HepG2 (cell line): ENCODE measurements around the gene SLC15A3. TPM values are rescaled to one million over a fixed set of nuclear protein-coding genes. Genes with fewer than 3 reads are reported as not detected.

Experiments used
- ATAC-seq: fragments of 200-7000 bp; cut with Tn5 transposase; 3 replicates; pipeline ENCODE4 v1.9.1; 2020; ENCODE audit warnings: mild to moderate bottlenecking, moderate library complexity
- BruUV-seq: library from RNA; stranded (reverse); fragments of 400-500 nt; replicated peaks from 2 replicates; lab custom pipeline; 2021; lab: Mats Ljungman, UMichigan
- CTCF ChIA-PET: fragments of 300-600 bp; formaldehyde crosslinking; extraction: SDS; loops from one replicate; lab custom pipeline; 2021; ENCODE audit warnings: low total read pairs, inconsistent platforms, low intra/inter-chr PET ratio; lab: Yijun Ruan, JAX
- POLR2A ChIA-PET: fragments of 350-600 bp; sonication (Branson Sonifier 250); formaldehyde crosslinking; loops from one replicate; lab custom pipeline; 2020; ENCODE audit warnings: antibody characterized with exemption, inconsistent platforms; lab: Yijun Ruan, JAX
- DNase-seq: peaks from one replicate; pipeline ENCODE4 v3.0.0-alpha.2; 2015; ENCODE audit warnings: low spot score
- FAIRE-seq: peaks from 3 replicates; lab custom pipeline; 2011; peaks lifted over from hg19 to GRCh38; lab: Jason Lieb, UNC
- H2AFZ ChIP-seq: one replicate; pipeline ENCODE4 v1.6.1; 2011; ENCODE audit warnings: low read length, inconsistent platforms
- H3K27ac ChIP-seq: fragments of 300-600 bp; 3 replicates; pipeline ENCODE4 v1.8.0; 2011; ENCODE audit warnings: mixed run types, mild to moderate bottlenecking, mixed read lengths, low read length, inconsistent platforms; ENCODE audit not compliant: insufficient read depth; ENCODE audit errors: extremely low read length
- H3K27me3 ChIP-seq, 2 experiments: fragments of 200-600 bp in 1 of 2; 2 replicates in 1 of 2; 3 replicates in 1 of 2; pipeline versions ENCODE4 v1.6.0 to v1.8.0; 2011; ENCODE audit warnings: low read length in 2 of 2, mild to moderate bottlenecking in 2 of 2, moderate library complexity in 2 of 2, inconsistent platforms in 1 of 2; ENCODE audit not compliant: insufficient read depth in 2 of 2, control insufficient read depth in 1 of 2
- H3K36me3 ChIP-seq, 2 experiments: fragments of 200-600 bp in 1 of 2; replicated peaks in 1 of 2; 2 replicates in 1 of 2; 3 replicates in 1 of 2; pipeline versions ENCODE4 v1.5.1 to v1.8.0; 2011; ENCODE audit warnings: low read length in 2 of 2, inconsistent platforms in 1 of 2; ENCODE audit not compliant: insufficient read depth in 2 of 2, control insufficient read depth in 1 of 2
- H3K4me1 ChIP-seq: 2 replicates; pipeline ENCODE4 v1.5.1; 2012; ENCODE audit warnings: low read length, inconsistent platforms; ENCODE audit not compliant: insufficient read depth
- H3K4me2 ChIP-seq: 2 replicates; pipeline ENCODE4 v1.6.0; 2011; ENCODE audit warnings: low read depth, low read length, inconsistent platforms
- H3K4me3 ChIP-seq, 3 experiments: fragments of 200-600 bp in 1 of 3; sonication (generic), shearing (Covaris generic) in 1 of 3; replicated peaks in 1 of 3; 2 replicates each; pipeline ENCODE4 v1.5.1; 2011 to 2016; ENCODE audit warnings: low read length in 3 of 3, inconsistent platforms in 2 of 3, low read depth in 2 of 3, mild to moderate bottlenecking in 2 of 3, control low read depth in 1 of 3, mixed read lengths in 1 of 3; ENCODE audit not compliant: insufficient read depth in 1 of 3
- H3K79me2 ChIP-seq: one replicate; pipeline ENCODE4 v1.6.1; 2011; ENCODE audit warnings: low read length, inconsistent platforms; ENCODE audit not compliant: insufficient read depth
- H3K9ac ChIP-seq: 2 replicates; pipeline ENCODE4 v1.6.0; 2011; ENCODE audit warnings: mild to moderate bottlenecking, low read depth, low read length, inconsistent platforms; ENCODE audit not compliant: insufficient read depth
- H3K9me3 ChIP-seq: 2 replicates; pipeline ENCODE4 v1.5.1; 2012; ENCODE audit warnings: mild to moderate bottlenecking, low read length
- H4K20me1 ChIP-seq: 2 replicates; pipeline ENCODE4 v1.6.0; 2011; ENCODE audit warnings: inconsistent platforms, mild to moderate bottlenecking, low read length, moderate library complexity; ENCODE audit not compliant: insufficient read depth
- DMTF1 ChIP-seq: sonication (generic); formaldehyde crosslinking; IDR thresholded peaks from 2 replicates; pipeline ENCODE4 v1.4.0; 2020; ENCODE audit warnings: mild to moderate bottlenecking, missing genetic modification reagents
- KLF11 ChIP-seq: IDR thresholded peaks from 2 replicates; pipeline ENCODE4 v1.6.1; 2016; ENCODE audit warnings: missing compliant biosample characterization
- MAZ ChIP-seq, 2 experiments: sonication (generic) in 1 of 2; formaldehyde crosslinking in 1 of 2; IDR thresholded peaks; 2 replicates each; pipeline versions ENCODE4 v1.5.0 to v1.6.1; 2012 to 2020; ENCODE audit warnings: low read depth in 2 of 2, mild to moderate bottlenecking in 2 of 2, borderline replicate concordance in 1 of 2, improper control_type of control experiment in 1 of 2, low read length in 1 of 2, missing genetic modification reagents in 1 of 2, moderate library complexity in 1 of 2
- NFE2L2 ChIP-seq: fragments of 150-350 bp; IDR thresholded peaks from 2 replicates; pipeline ENCODE4 v1.6.1; 2014; ENCODE audit warnings: low read length
- PBX2 ChIP-seq: IDR thresholded peaks from 2 replicates; pipeline ENCODE4 v1.6.1; 2016; ENCODE audit warnings: control low read depth
- PRMT3 ChIP-seq: sonication (generic); formaldehyde crosslinking; IDR thresholded peaks from 2 replicates; pipeline ENCODE4 v1.8.1; 2022; ENCODE audit warnings: low read depth, mild to moderate bottlenecking, moderate library complexity, missing genetic modification reagents, borderline replicate concordance
- REXO4 ChIP-seq: sonication (generic); formaldehyde crosslinking; IDR thresholded peaks from 2 replicates; pipeline ENCODE4 v1.8.0; 2022; ENCODE audit warnings: missing genetic modification reagents, mild to moderate bottlenecking, borderline replicate concordance
- SSRP1 ChIP-seq: IDR thresholded peaks from 2 replicates; pipeline ENCODE4 v1.6.1; 2016; ENCODE audit warnings: control low read depth
- ZBTB20 ChIP-seq: sonication (generic); formaldehyde crosslinking; IDR thresholded peaks from 2 replicates; pipeline ENCODE4 v1.8.1; 2023; ENCODE audit warnings: missing genetic modification reagents, low read depth, mild to moderate bottlenecking, borderline replicate concordance
- ZBTB34 ChIP-seq: sonication (generic); formaldehyde crosslinking; IDR thresholded peaks from 2 replicates; pipeline ENCODE4 v1.8.0; 2022; ENCODE audit warnings: mild to moderate bottlenecking, missing genetic modification reagents
- ZBTB7A ChIP-seq: sonication (generic); formaldehyde crosslinking; IDR thresholded peaks from 2 replicates; pipeline ENCODE4 v1.8.0; 2022; ENCODE audit warnings: mild to moderate bottlenecking, missing genetic modification reagents
- ZNF138 ChIP-seq: sonication (generic); formaldehyde crosslinking; IDR thresholded peaks from 2 replicates; pipeline ENCODE4 v1.5.0; 2020; ENCODE audit warnings: mild to moderate bottlenecking, low read depth, missing genetic modification reagents
- ZNF703 ChIP-seq: sonication (generic); formaldehyde crosslinking; IDR thresholded peaks from 2 replicates; pipeline ENCODE4 v1.5.1; 2020; ENCODE audit warnings: missing genetic modification reagents, mild to moderate bottlenecking, moderate library complexity, borderline replicate concordance
- WGBS: methylation state at CpG from one replicate; pipeline ENCODE4 v1.1.6; 2017; ENCODE audit warnings: low lambda C conversion rate; 5-methylcytosine and 5-hydroxymethylcytosine counted together
- in situ Hi-C: cut with HindIII; loops from 2 replicates; pipeline ENCODE4 v1.10.0; 2017; ENCODE audit warnings: low pct_unique_long_range_greater_than_20kb; ENCODE audit not compliant: extremely low pct_ligation_motif_present
- intact Hi-C: fragments of 100-400 bp; cut with micrococcal nuclease; formaldehyde crosslinking; loops from one replicate; pipeline ENCODE4 v1.10.0; 2022; ENCODE audit not compliant: unreplicated experiment
- polyA plus RNA-seq, 8 experiments: library from polyadenylated mRNA; depleted of rRNA in 3 of 8; stranded (reverse) in 7 of 8; unstranded in 1 of 8; fragments of >200 nt; fragmentation: Illumina TruSeq in 4 of 8; extraction: Trizol in 4 of 8; gene quantifications; 2 replicates each; pipeline versions ENCODE4 v1.2.1 to v1.2.3, GENCODE V29; 2011 to 2016; ENCODE audit warnings: low read depth in 4 of 8, missing spikeins in 1 of 8, mixed read lengths in 1 of 8; ENCODE audit not compliant: insufficient read depth in 1 of 8
- total RNA-seq, 5 experiments: library from RNA; depleted of rRNA; stranded (reverse); fragments of >200 nt; fragmentation: Illumina TruSeq; extraction: Trizol; gene quantifications; 2 replicates each; pipeline ENCODE4 v1.2.3, GENCODE V29; 2016; ENCODE audit warnings: low read depth in 1 of 5

Gene SLC15A3
- total and polyA plus RNA-seq, 2 of the 13 experiments (the other 11 are each of a cell fraction or from before 2014, with no cell fraction given) = 0.45 to 0.77 TPM

- 77% methylated on average over 7 of the region's 7 CpGs for WGBS
- no peak for FAIRE-seq
- intact Hi-C loops (no loop called here), in situ Hi-C loops (no loop called here)
- ChIA-PET CTCF (no interaction called here), POLR2A (no interaction called here)
- no peaks in the 10 kb centered on the region for H3K36me3 ChIP-seq
- H3K27me3 ChIP-seq = peaks cover 0 to 32% of the 10 kb centered on the region in 2 experiments; a peak in 2 of 5 replicates
- no peak overlapping the region for H2AFZ ChIP-seq
- no peak overlapping the region for H3K27ac ChIP-seq
- no peak for ATAC-seq
- no peaks in the 10 kb centered on the region for H3K9me3 ChIP-seq
- H3K4me2 ChIP-seq = no peak overlapping the region
- no peak for DNase-seq
- BruUV-seq = no TSS peak
- H3K9ac ChIP-seq = no peak overlapping the region
- H3K4me1 ChIP-seq = peaks cover 20% of the 10 kb centered on the region
- no peaks in the 10 kb centered on the region for H3K79me2 ChIP-seq
- no peak overlapping the region for H3K4me3 ChIP-seq
- no peak for TF ChIP-seq ZBTB7A (CRISPR knock-in tag)
- no peaks in the 10 kb centered on the region for H4K20me1 ChIP-seq
These were observed 43.8 kb upstream of the SLC15A3 start for GRCh38 chr11:60995798-60996197.

- no peak overlapping the region for H3K4me2 ChIP-seq
- POLR2A ChIA-PET = no interaction called here
- DNase-seq = no peak
- H2AFZ ChIP-seq = no peak overlapping the region
- H3K27ac ChIP-seq = no peak overlapping the region
- no peaks in the 10 kb centered on the region for H3K79me2 ChIP-seq
- H4K20me1 ChIP-seq = no peaks in the 10 kb centered on the region
- FAIRE-seq = no peak
- no peak overlapping the region for H3K9ac ChIP-seq
- H3K4me3 ChIP-seq = no peak overlapping the region
- in situ Hi-C loops = no loop called here
- no peaks in the 10 kb centered on the region for H3K9me3 ChIP-seq
- H3K4me1 ChIP-seq = peaks cover 20% of the 10 kb centered on the region
- WGBS = 18% methylated on average over 7 of the region's 7 CpGs
- BruUV-seq = no TSS peak
- CTCF ChIA-PET = no interaction called here
- H3K36me3 ChIP-seq = no peaks in the 10 kb centered on the region
- intact Hi-C loops = no loop called here
- no peak; the same call in 2 of the 3 replicates for ATAC-seq
- H3K27me3 ChIP-seq = peaks cover 0 to 33% of the 10 kb centered on the region in 2 experiments; a peak in 3 of 5 replicates
- TF ChIP-seq REXO4 = no peak
- no peak for TF ChIP-seq PBX2
- TF ChIP-seq ZBTB34 (CRISPR knock-in tag) = no peak
- TF ChIP-seq ZNF138 (CRISPR knock-in tag) = no peak
- TF ChIP-seq DMTF1 = no peak
- TF ChIP-seq PRMT3 (CRISPR knock-in tag) = no peak
- no peak for TF ChIP-seq SSRP1
- TF ChIP-seq ZNF703 (CRISPR knock-in tag) = no peak
- no peak for TF ChIP-seq MAZ (IDR thresholded peaks at IDR 0.05; ENCODE audit: borderline replicate concordance, low read depth, low read length)
- no peak for TF ChIP-seq MAZ (CRISPR knock-in tag; IDR thresholded peaks at IDR 0.05; ENCODE audit: low read depth)
- no peak for TF ChIP-seq ZBTB20
- no peak for TF ChIP-seq KLF11 (CRISPR knock-in tag)
- TF ChIP-seq NFE2L2 = no peak
These were observed 42.6 kb upstream of the SLC15A3 start for GRCh38 chr11:60994541-60995080.
